Stimulated activated CD4-positive, alpha-beta T cell treated with anti-CD3 and anti-CD28 coated beads, Interleukin-1b, Interleukin-23, amount 100 ng/mL, for 48 hours (primary cell): Measurements from ENCODE around the gene FBXO4.

Source experiments
- DNase-seq: peaks from one replicate; pipeline ENCODE4 v3.0.0-alpha.2; 2020

The FBXO4 gene

GRCh38 chr5:41924872-41925554 lies at the start of gene FBXO4:
FBXO4 (plus strand) TSS chr5:41925281; CDS start chr5:41925310, 29 bp downstream.
- peak; percentile 90 for DNase-seq

- no peak for DNase-seq
Observed at GRCh38 chr5:41876678-41877077, 48.4 kb upstream of the FBXO4 start.

GRCh38 chr5:41877408-41877807 lies 47.7 kb upstream of the FBXO4 start:
- DNase-seq: no peak

GRCh38 chr5:41878173-41878572 lies 46.9 kb upstream of the FBXO4 start:
- no peak for DNase-seq

GRCh38 chr5:41878643-41879478 lies 46.2 kb upstream of the FBXO4 start:
- no peak for DNase-seq

- DNase-seq: no peak
Observed at GRCh38 chr5:41882765-41883164, 42.3 kb upstream of the FBXO4 start.

- DNase-seq: no peak
Observed at GRCh38 chr5:41883243-41883642, 41.8 kb upstream of the FBXO4 start.

- no peak for DNase-seq
Observed at GRCh38 chr5:41883936-41884335, 41.1 kb upstream of the FBXO4 start.

GRCh38 chr5:41885286-41885685 lies 39.8 kb upstream of the FBXO4 start:
- DNase-seq: no peak

- no peak for DNase-seq
Observed at GRCh38 chr5:41891066-41891707, 33.9 kb upstream of the FBXO4 start.

- no peak for DNase-seq
Observed at GRCh38 chr5:41892031-41892430, 33.0 kb upstream of the FBXO4 start.

- DNase-seq: no peak
Observed at GRCh38 chr5:41893074-41893851, 31.8 kb upstream of the FBXO4 start.

- no peak for DNase-seq
Observed at GRCh38 chr5:41896230-41896629, 28.9 kb upstream of the FBXO4 start.

- no peak for DNase-seq
Observed at GRCh38 chr5:41903382-41903891, 21.6 kb upstream of the FBXO4 start.

- peak; percentile 99 for DNase-seq
Observed at GRCh38 chr5:41903892-41904799, 20.9 kb upstream of the FBXO4 start, which contains the start of gene RIMOC1. RIMOC1 (plus strand) TSS chr5:41904344; CDS start chr5:41904368, 24 bp downstream.

GRCh38 chr5:41906151-41906550 lies 18.9 kb upstream of the FBXO4 start:
- no peak for DNase-seq

GRCh38 chr5:41908374-41909079 lies 16.6 kb upstream of the FBXO4 start:
- no peak for DNase-seq

- no peak for DNase-seq
Observed at GRCh38 chr5:41918105-41918504, 7.0 kb upstream of the FBXO4 start.

- DNase-seq: no peak
Observed at GRCh38 chr5:41921166-41921565, 3.9 kb upstream of the FBXO4 start.

GRCh38 chr5:41921874-41922273 lies 3.2 kb upstream of the FBXO4 start:
- DNase-seq: no peak

- DNase-seq: no peak
Observed at GRCh38 chr5:41924526-41924871, 582 bp upstream of the FBXO4 start.
